ENCODE measurements around the gene CCL13.

- TF ChIP-seq JUN (IDR thresholded peaks at IDR 0.05) (no peak), POLR2A (IDR thresholded peaks at IDR 0.05; ENCODE audit: low read length) (no peak), CTCF (IDR thresholded peaks at IDR 0.05) (no peak)
These were observed 42.0 kb upstream of the CCL13 start for GRCh38 chr17:34314279-34314678.
